ENCODE results near the gene KCTD3.

The KCTD3 gene

DNA sequence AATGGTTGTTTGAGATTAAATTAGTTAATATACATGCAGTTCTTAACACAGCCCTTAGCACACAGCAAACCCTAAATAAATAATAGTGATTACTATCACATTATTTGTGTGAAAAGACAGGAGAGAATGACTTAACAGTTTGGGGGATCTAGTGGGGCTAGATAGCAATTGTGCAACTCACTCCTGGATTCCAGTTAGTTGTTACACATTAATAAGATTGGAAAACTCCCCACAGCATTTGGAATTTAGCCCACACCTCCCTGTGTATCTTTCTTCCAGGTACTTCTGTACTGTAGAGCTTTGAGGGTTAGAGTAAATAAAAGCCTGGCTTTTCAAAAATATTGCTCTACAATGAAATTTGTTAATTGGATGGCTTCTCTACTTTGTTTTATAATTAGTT is 93.2 kb downstream of the KCTD3 start:
- no peak for DNase-seq (ENCODE audit: low spot score)

DNA sequence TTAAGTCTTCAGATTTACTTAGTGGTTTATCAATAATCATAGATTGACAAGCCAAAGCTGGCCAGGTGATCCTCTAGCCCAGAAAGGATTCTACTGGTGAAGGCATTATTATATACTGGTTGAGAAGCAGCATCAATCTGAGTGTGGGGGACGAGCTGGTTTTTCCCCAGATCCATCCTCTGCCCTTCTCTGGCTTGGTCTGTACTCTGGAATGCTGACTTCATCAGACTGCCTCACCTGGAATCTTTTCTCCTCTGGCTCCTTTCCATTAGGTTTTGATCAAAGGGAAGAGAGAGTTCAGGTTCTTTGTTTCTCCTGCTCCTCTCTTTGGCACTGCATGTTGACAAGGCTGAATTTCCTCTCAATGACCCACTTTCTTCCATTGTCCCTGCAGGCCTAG is 93.9 kb downstream of the KCTD3 start:
- DNase-seq (ENCODE audit: low spot score): no peak

DNA sequence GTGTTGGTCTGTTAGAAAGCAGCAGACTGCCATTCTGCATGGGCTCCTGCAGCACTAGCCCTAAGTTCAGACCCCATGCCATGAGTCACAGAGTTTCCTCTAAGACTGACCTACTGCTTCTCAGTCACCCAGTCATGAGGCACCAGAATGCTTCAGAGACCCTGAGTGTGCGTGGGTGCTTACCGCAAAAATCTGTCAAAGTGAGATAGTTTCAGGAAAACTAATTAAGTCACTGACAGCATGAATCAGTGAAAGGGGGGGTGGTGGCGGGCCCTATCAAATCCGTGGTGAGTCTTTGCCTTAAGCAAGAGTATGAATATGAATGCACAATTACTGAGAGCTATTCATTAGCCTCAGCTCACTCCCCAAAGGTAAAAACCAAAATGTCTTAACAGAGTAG is 98.1 kb downstream of the KCTD3 start:
- DNase-seq (ENCODE audit: low spot score): no peak

DNA sequence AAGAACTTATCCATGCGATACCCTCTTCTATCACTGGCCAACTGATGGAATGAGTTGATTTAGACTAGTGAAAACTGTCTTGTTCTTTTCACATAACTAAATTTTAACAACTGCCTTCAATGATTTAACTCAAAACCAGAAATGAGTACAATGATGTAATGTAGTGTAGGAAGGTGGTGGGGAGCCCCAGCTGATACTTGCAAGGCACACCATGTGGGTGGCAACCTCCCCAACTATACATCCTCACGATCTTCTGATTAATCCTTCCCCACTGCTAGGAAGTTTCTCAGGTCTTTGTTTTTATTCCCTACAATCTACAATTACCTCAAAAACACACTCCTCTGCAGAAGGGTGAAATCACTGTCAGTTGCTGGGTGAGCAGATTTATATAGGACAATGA is 100.7 kb downstream of the KCTD3 start:
- DNase-seq (ENCODE audit: low spot score): no peak

DNA sequence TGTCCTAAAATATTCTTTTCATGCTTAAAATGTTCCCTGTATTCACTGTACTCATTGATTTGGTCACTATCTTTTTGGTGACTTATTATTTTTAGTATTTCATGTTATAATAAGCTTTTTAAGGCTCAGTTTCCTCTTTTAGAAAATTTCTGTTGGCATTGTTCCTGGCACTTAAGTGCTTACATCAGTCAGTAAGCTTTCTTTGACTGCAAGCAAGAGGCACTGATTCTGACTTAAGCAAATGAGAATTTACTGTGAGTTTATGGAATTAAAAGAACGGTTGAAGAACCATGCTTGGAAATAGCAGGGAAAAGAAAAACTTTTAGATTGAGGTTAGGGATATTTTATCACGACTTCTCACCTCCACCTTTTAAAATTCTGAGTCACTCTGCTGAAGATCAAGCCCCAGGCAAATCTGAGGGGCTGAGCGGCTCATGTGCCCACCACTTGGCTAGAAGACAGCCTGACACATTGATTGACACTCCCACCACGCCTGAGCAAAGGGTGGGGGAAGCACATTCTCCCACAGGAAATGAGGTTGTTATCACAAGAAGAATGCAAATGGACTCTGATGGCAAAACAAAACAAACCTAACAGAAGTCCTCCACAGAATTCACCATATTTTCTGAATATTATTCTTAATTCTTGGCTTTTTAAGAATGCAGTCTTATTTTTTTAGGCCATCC is 102.8 kb downstream of the KCTD3 start:
- DNase-seq (ENCODE audit: low spot score): no peak
